GM23338 (cell line): ENCODE data around the gene IER5. TPM values are rescaled to one million over a fixed set of nuclear protein-coding genes. Genes with fewer than 3 reads are reported as not detected.

Experiments
- ATAC-seq: fragments of 200-7000 bp; cut with Tn5 transposase; 3 replicates; pipeline ENCODE4 v1.9.1; 2020
- DNase-seq: peaks from one replicate; pipeline ENCODE4 v3.0.0-alpha.2; 2015; ENCODE audit warnings: low spot score
- H2AFZ ChIP-seq: fragments of 200-600 bp; sonication (generic); 2 replicates; pipeline ENCODE4 v1.8.0; 2016; ENCODE audit warnings: antibody characterized with exemption, mild to moderate bottlenecking, moderate library complexity
- H3F3A ChIP-seq: fragments of 200-600 bp; sonication (generic); replicated peaks from 2 replicates; pipeline ENCODE4 v1.8.0; 2017; ENCODE audit warnings: antibody characterized with exemption, mixed run types, low read depth
- H3K27ac ChIP-seq: fragments of 200-600 bp; sonication (generic); 2 replicates; pipeline ENCODE4 v1.6.1; 2016; ENCODE audit warnings: low read depth
- H3K27me3 ChIP-seq: fragments of 200-600 bp; sonication (generic); 2 replicates; pipeline ENCODE4 v1.8.0; 2016; ENCODE audit warnings: mild to moderate bottlenecking, mixed run types, moderate library complexity; ENCODE audit not compliant: insufficient read depth
- H3K36me3 ChIP-seq: fragments of 200-600 bp; sonication (generic); 2 replicates; pipeline ENCODE4 v1.8.0; 2016; ENCODE audit warnings: mild to moderate bottlenecking; ENCODE audit not compliant: insufficient read depth
- H3K4me1 ChIP-seq: fragments of 200-600 bp; sonication (generic); 2 replicates; pipeline ENCODE4 v1.8.0; 2016; ENCODE audit warnings: mild to moderate bottlenecking, moderate library complexity; ENCODE audit not compliant: insufficient read depth
- H3K4me2 ChIP-seq: fragments of 200-600 bp; sonication (generic); 2 replicates; pipeline ENCODE4 v1.7.1; 2017; ENCODE audit warnings: mixed run types
- H3K4me3 ChIP-seq: fragments of 200-600 bp; sonication (generic); 2 replicates; pipeline ENCODE4 v1.6.1; 2016; ENCODE audit warnings: mixed run types
- H3K79me2 ChIP-seq: fragments of 200-600 bp; sonication (generic); replicated peaks from 2 replicates; pipeline ENCODE4 v1.8.0; 2017; ENCODE audit warnings: mild to moderate bottlenecking; ENCODE audit not compliant: insufficient read depth
- H3K9me2 ChIP-seq: fragments of 200-600 bp; sonication (generic); 2 replicates; pipeline ENCODE4 v1.8.0; 2017; ENCODE audit not compliant: insufficient read depth
- H4K20me1 ChIP-seq: fragments of 200-600 bp; sonication (generic); replicated peaks from 2 replicates; pipeline ENCODE4 v1.8.0; 2017; ENCODE audit warnings: mild to moderate bottlenecking; ENCODE audit not compliant: insufficient read depth
- H3K27ac Mint-ChIP-seq: 2 replicates; pipeline ENCODE4 v1.8.0; 2020; ENCODE audit warnings: inconsistent platforms, mild to moderate bottlenecking, moderate library complexity, mixed read lengths
- H3K27me3 Mint-ChIP-seq: 3 replicates; pipeline ENCODE4 v1.8.0; 2022; ENCODE audit warnings: low read depth, mild to moderate bottlenecking, moderate library complexity, mixed read lengths, inconsistent platforms; ENCODE audit not compliant: insufficient read depth, poor library complexity
- H3K36me3 Mint-ChIP-seq: 3 replicates; pipeline ENCODE4 v1.8.0; 2021; ENCODE audit warnings: low read depth, mild to moderate bottlenecking, inconsistent platforms, moderate library complexity, mixed read lengths
- H3K4me1 Mint-ChIP-seq: 3 replicates; pipeline ENCODE4 v1.8.0; 2020; ENCODE audit warnings: mild to moderate bottlenecking, inconsistent platforms, mixed read lengths
- H3K4me3 Mint-ChIP-seq: 3 replicates; pipeline ENCODE4 v1.8.0; 2021; ENCODE audit warnings: moderate library complexity, mild to moderate bottlenecking, inconsistent platforms, mixed read lengths
- H3K9me3 Mint-ChIP-seq: 3 replicates; pipeline ENCODE4 v1.8.0; 2020; ENCODE audit warnings: moderate library complexity, mild to moderate bottlenecking, inconsistent platforms, mixed read lengths
- CREB1 ChIP-seq: fragments of 250-450 bp; sonication (Bioruptor Pico); IDR thresholded peaks from 2 replicates; pipeline ENCODE4 v1.5.0; 2020; ENCODE audit warnings: low read depth, mild to moderate bottlenecking, moderate library complexity
- ETS1 ChIP-seq: IDR thresholded peaks from 2 replicates; pipeline ENCODE4 v1.6.1; 2016; ENCODE audit warnings: antibody characterized with exemption
- EZH2 ChIP-seq: fragments of 200-600 bp; sonication (generic); IDR thresholded peaks from one replicate; pipeline ENCODE4 v1.8.0; 2017; ENCODE audit warnings: antibody characterized with exemption, mild to moderate bottlenecking, low read depth; ENCODE audit not compliant: unreplicated experiment
- EZH2phosphoT487 ChIP-seq: fragments of 200-600 bp; sonication (generic); IDR thresholded peaks from one replicate; pipeline ENCODE4 v1.8.1; 2018; ENCODE audit warnings: antibody characterized with exemption; ENCODE audit not compliant: unreplicated experiment
- NANOG ChIP-seq: IDR thresholded peaks from 2 replicates; pipeline ENCODE4 v1.6.1; 2016; ENCODE audit warnings: antibody characterized with exemption, borderline replicate concordance
- STAT1 ChIP-seq: IDR thresholded peaks from one replicate; pipeline ENCODE4 v1.6.1; 2016; ENCODE audit warnings: antibody characterized with exemption; ENCODE audit not compliant: unreplicated experiment
- ZNF114 ChIP-seq: fragments of 250-450 bp; sonication (Bioruptor Pico); IDR thresholded peaks from 2 replicates; pipeline ENCODE4 v1.5.0; 2020; ENCODE audit warnings: mild to moderate bottlenecking, moderate library complexity
- ZNF331 ChIP-seq: fragments of 250-450 bp; sonication (Bioruptor Pico); IDR thresholded peaks from 2 replicates; pipeline ENCODE4 v1.5.0; 2020; ENCODE audit warnings: low read depth, mild to moderate bottlenecking, moderate library complexity
- polyA plus RNA-seq: library from polyadenylated mRNA; unstranded; fragments of >200 nt; fragmentation: Nextera tagmentation; extraction: Ambion mirVana; gene quantifications from 2 replicates; pipeline ENCODE4 v1.2.1, GENCODE V29; 2016
- total RNA-seq: library from RNA; depleted of rRNA; stranded (reverse); fragments of >200 nt; shearing (Covaris generic); gene quantifications from 2 replicates; pipeline ENCODE4 v1.2.3, GENCODE V29; 2014
- TF ChIP-seq, protein P1 (sequence below): fragments of 250-450 bp; sonication (Bioruptor Pico); IDR thresholded peaks from 2 replicates; pipeline ENCODE4 v1.5.0; 2020; ENCODE audit warnings: mild to moderate bottlenecking, moderate library complexity
- TF ChIP-seq, protein P2 (sequence below), 2 experiments: fragments of 200-600 bp in 1 of 2; sonication (generic) in 1 of 2; conservative IDR thresholded peaks; 2 replicates each; pipeline versions ENCODE4 v1.5.1 to v1.6.1; 2016 to 2017; ENCODE audit warnings: antibody characterized with exemption in 2 of 2, low read depth in 2 of 2, mild to moderate bottlenecking in 2 of 2, moderate library complexity in 1 of 2

The IER5 gene
- total and polyA plus RNA-seq, 2 experiments from 2014 or later, result 3.8 to 9.5 TPM

DNA sequence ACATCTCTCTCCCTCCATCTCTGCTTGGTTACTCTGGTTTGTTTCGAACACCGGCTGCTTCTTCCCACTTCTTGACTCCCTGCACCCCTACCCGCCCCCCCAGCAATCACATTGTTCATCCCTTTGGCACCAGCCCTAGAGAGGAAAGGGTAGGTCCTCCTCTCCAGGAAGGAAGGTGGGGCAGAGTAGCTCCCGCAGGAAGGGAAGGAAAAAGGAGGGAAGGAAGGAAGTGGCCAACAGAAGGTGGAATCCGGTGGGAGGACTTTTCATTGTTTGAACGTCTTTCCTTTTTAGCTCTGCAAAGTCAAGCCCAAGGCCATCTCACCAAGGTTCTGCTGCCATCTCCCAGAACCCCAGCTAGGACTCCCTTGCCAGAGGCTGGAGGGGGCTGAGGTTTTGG, 18.0 kb downstream of the IER5 start:
- Histone ChIP-seq H4K20me1 (no peaks in the 10 kb centered on the region; the same call in 1 of the 2 replicates), H3K9me2 (no peaks in the 10 kb centered on the region), H3K4me3 (no peak overlapping the region), H2AFZ (no peak overlapping the region), H3K4me1 (peaks cover 69% of the 10 kb centered on the region), H3K36me3 (no peaks in the 10 kb centered on the region), H3K79me2 (no peaks in the 10 kb centered on the region), H3K27me3 (peaks cover 79% of the 10 kb centered on the region), H3K4me2 (0 out of 2 replicates have a peak overlapping the region, but pooled peaks have one; percentile 6), H3K27ac (no peak overlapping the region), H3F3A (peaks cover 12% of the 10 kb centered on the region; the same call in 1 of the 2 replicates)
- Mint-ChIP-seq H3K4me1 (peaks cover 73% of the 10 kb centered on the region), H3K27ac (no peak overlapping the region), H3K27me3 (peaks cover 56% of the 10 kb centered on the region), H3K9me3 (no peaks in the 10 kb centered on the region), H3K4me3 (peak overlapping the region; percentile 81; the same call in 2 of the 3 replicates), H3K36me3 (peaks cover 4% of the 10 kb centered on the region; the same call in 1 of the 3 replicates)
- TF ChIP-seq, protein P1, sequence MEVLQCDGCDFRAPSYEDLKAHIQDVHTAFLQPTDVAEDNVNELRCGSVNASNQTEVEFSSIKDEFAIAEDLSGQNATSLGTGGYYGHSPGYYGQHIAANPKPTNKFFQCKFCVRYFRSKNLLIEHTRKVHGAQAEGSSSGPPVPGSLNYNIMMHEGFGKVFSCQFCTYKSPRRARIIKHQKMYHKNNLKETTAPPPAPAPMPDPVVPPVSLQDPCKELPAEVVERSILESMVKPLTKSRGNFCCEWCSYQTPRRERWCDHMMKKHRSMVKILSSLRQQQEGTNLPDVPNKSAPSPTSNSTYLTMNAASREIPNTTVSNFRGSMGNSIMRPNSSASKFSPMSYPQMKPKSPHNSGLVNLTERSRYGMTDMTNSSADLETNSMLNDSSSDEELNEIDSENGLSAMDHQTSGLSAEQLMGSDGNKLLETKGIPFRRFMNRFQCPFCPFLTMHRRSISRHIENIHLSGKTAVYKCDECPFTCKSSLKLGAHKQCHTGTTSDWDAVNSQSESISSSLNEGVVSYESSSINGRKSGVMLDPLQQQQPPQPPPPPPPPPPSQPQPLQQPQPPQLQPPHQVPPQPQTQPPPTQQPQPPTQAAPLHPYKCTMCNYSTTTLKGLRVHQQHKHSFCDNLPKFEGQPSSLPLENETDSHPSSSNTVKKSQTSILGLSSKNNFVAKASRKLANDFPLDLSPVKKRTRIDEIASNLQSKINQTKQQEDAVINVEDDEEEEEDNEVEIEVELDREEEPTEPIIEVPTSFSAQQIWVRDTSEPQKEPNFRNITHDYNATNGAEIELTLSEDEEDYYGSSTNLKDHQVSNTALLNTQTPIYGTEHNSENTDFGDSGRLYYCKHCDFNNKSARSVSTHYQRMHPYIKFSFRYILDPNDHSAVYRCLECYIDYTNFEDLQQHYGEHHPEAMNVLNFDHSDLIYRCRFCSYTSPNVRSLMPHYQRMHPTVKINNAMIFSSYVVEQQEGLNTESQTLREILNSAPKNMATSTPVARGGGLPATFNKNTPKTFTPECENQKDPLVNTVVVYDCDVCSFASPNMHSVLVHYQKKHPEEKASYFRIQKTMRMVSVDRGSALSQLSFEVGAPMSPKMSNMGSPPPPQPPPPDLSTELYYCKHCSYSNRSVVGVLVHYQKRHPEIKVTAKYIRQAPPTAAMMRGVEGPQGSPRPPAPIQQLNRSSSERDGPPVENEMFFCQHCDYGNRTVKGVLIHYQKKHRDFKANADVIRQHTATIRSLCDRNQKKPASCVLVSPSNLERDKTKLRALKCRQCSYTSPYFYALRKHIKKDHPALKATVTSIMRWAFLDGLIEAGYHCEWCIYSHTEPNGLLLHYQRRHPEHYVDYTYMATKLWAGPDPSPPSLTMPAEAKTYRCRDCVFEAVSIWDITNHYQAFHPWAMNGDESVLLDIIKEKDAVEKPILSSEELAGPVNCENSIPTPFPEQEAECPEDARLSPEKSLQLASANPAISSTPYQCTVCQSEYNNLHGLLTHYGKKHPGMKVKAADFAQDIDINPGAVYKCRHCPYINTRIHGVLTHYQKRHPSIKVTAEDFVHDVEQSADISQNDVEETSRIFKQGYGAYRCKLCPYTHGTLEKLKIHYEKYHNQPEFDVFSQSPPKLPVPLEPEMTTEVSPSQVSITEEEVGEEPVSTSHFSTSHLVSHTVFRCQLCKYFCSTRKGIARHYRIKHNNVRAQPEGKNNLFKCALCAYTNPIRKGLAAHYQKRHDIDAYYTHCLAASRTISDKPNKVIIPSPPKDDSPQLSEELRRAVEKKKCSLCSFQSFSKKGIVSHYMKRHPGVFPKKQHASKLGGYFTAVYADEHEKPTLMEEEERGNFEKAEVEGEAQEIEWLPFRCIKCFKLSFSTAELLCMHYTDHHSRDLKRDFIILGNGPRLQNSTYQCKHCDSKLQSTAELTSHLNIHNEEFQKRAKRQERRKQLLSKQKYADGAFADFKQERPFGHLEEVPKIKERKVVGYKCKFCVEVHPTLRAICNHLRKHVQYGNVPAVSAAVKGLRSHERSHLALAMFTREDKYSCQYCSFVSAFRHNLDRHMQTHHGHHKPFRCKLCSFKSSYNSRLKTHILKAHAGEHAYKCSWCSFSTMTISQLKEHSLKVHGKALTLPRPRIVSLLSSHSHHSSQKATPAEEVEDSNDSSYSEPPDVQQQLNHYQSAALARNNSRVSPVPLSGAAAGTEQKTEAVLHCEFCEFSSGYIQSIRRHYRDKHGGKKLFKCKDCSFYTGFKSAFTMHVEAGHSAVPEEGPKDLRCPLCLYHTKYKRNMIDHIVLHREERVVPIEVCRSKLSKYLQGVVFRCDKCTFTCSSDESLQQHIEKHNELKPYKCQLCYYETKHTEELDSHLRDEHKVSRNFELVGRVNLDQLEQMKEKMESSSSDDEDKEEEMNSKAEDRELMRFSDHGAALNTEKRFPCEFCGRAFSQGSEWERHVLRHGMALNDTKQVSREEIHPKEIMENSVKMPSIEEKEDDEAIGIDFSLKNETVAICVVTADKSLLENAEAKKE (CRISPR knock-in tag), result no peak
- TF ChIP-seq ZNF331 (CRISPR knock-in tag) (no peak), EZH2 (no peak), ETS1 (no peak), NANOG (no peak), CREB1 (CRISPR knock-in tag) (no peak), EZH2phosphoT487 (no peak), ZNF114 (CRISPR knock-in tag) (no peak), STAT1 (no peak)
- TF ChIP-seq, protein P2, sequence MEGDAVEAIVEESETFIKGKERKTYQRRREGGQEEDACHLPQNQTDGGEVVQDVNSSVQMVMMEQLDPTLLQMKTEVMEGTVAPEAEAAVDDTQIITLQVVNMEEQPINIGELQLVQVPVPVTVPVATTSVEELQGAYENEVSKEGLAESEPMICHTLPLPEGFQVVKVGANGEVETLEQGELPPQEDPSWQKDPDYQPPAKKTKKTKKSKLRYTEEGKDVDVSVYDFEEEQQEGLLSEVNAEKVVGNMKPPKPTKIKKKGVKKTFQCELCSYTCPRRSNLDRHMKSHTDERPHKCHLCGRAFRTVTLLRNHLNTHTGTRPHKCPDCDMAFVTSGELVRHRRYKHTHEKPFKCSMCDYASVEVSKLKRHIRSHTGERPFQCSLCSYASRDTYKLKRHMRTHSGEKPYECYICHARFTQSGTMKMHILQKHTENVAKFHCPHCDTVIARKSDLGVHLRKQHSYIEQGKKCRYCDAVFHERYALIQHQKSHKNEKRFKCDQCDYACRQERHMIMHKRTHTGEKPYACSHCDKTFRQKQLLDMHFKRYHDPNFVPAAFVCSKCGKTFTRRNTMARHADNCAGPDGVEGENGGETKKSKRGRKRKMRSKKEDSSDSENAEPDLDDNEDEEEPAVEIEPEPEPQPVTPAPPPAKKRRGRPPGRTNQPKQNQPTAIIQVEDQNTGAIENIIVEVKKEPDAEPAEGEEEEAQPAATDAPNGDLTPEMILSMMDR (conservative IDR thresholded peaks at IDR 0.05; ENCODE audit: low read depth in 2 of 2), result no peak
- ATAC-seq, result no peak
- no peak for DNase-seq
